ENCODE data around the gene S100A9.

GRCh38 chr1:153393926-153394325 is 36.3 kb downstream of the S100A9 start:
- TF ChIP-seq ZSCAN30 (tag by site-specific recombination; IDR thresholded peaks at IDR 0.05) (no peak), SP2 (tag by site-specific recombination; IDR thresholded peaks at IDR 0.05) (no peak), ZNF140 (tag by site-specific recombination; IDR thresholded peaks at IDR 0.05) (no peak)
